Mesendoderm (in vitro differentiated cells): ENCODE results near the gene ZCCHC9.

Experiments used
- DNase-seq: peaks from one replicate; pipeline ENCODE4 v3.0.0; 2013
- H2AK5ac ChIP-seq: 2 replicates; pipeline ENCODE4 v1.6.1; 2013; ENCODE audit warnings: low read length, inconsistent platforms
- H2BK120ac ChIP-seq: 2 replicates; pipeline ENCODE4 v1.6.1; 2013; ENCODE audit warnings: low read depth, mild to moderate bottlenecking, low read length, moderate library complexity, mixed read lengths
- H2BK15ac ChIP-seq: replicated peaks from 2 replicates; pipeline ENCODE4 v1.6.1; 2013; ENCODE audit warnings: low read depth, mild to moderate bottlenecking, moderate library complexity
- H2BK5ac ChIP-seq: 2 replicates; pipeline ENCODE4 v1.6.1; 2013; ENCODE audit warnings: low read length, inconsistent platforms
- H3K18ac ChIP-seq: 2 replicates; pipeline ENCODE4 v1.6.1; 2013; ENCODE audit warnings: mild to moderate bottlenecking, low read length, mixed read lengths
- H3K23ac ChIP-seq: one replicate; pipeline ENCODE4 v1.6.1; 2013; ENCODE audit warnings: low read length
- H3K27ac ChIP-seq: 2 replicates; pipeline ENCODE4 v1.5.1; 2013; ENCODE audit warnings: low read depth, mild to moderate bottlenecking, inconsistent platforms, low read length, moderate library complexity
- H3K27me3 ChIP-seq: 2 replicates; pipeline ENCODE4 v1.6.1; 2013; ENCODE audit warnings: low read length, control low read depth, mild to moderate bottlenecking, inconsistent platforms; ENCODE audit not compliant: insufficient read depth, poor library complexity
- H3K36me3 ChIP-seq: 2 replicates; pipeline ENCODE4 v1.6.1; 2013; ENCODE audit warnings: low read length, inconsistent platforms; ENCODE audit not compliant: control insufficient read depth, insufficient read depth
- H3K4ac ChIP-seq: one replicate; pipeline ENCODE4 v1.6.1; 2013; ENCODE audit warnings: low read depth, mild to moderate bottlenecking, low read length, moderate library complexity
- H3K4me1 ChIP-seq: 2 replicates; pipeline ENCODE4 v1.6.1; 2013; ENCODE audit warnings: low read depth, low read length, inconsistent platforms; ENCODE audit not compliant: control insufficient read depth
- H3K4me2 ChIP-seq: 2 replicates; pipeline ENCODE4 v1.6.1; 2013; ENCODE audit warnings: low read length
- H3K4me3 ChIP-seq: 2 replicates; pipeline ENCODE4 v1.5.1; 2013; ENCODE audit warnings: mild to moderate bottlenecking, low read length
- H3K56ac ChIP-seq: one replicate; pipeline ENCODE4 v1.6.1; 2013; ENCODE audit warnings: low read length
- H3K79me1 ChIP-seq: 2 replicates; pipeline ENCODE4 v1.6.1; 2013; ENCODE audit warnings: low read length, inconsistent platforms
- H3K79me2 ChIP-seq: 2 replicates; pipeline ENCODE4 v1.6.1; 2013; ENCODE audit warnings: mild to moderate bottlenecking, low read length; ENCODE audit not compliant: control insufficient read depth, insufficient read depth
- H3K9ac ChIP-seq: 2 replicates; pipeline ENCODE4 v1.6.1; 2013; ENCODE audit warnings: low read length, inconsistent platforms
- H4K5ac ChIP-seq: one replicate; pipeline ENCODE4 v1.6.1; 2013; ENCODE audit warnings: low read length
- H4K8ac ChIP-seq: one replicate; pipeline ENCODE4 v1.6.1; 2013; ENCODE audit warnings: low read depth, mild to moderate bottlenecking, control low read depth, low read length, moderate library complexity
- WGBS: extraction: QIAGEN DNeasy Blood & Tissue Kit; methylation state at CpG from one replicate; pipeline ENCODE4 v1.1.7; 2013; ENCODE audit warnings: low lambda C conversion rate, missing lambda C conversion rate; ENCODE audit not compliant: insufficient coverage; ENCODE audit errors: extremely low coverage; 5-methylcytosine and 5-hydroxymethylcytosine counted together

The ZCCHC9 gene

GRCh38 chr5:81350507-81350906, 49.1 kb downstream of the ZCCHC9 start:
- Histone ChIP-seq H3K4me3 (no peak overlapping the region), H3K9ac (no peak overlapping the region), H3K79me1 (no peaks in the 10 kb centered on the region), H3K4me1 (no peaks in the 10 kb centered on the region), H3K56ac (no peak overlapping the region), H4K8ac (no peak overlapping the region), H3K36me3 (no peaks in the 10 kb centered on the region), H3K27ac (no peak overlapping the region), H3K4me2 (no peak overlapping the region), H2AK5ac (no peak overlapping the region), H3K79me2 (no peaks in the 10 kb centered on the region), H3K18ac (no peak overlapping the region), H3K4ac (no peak overlapping the region), H3K27me3 (no peaks in the 10 kb centered on the region), H2BK5ac (no peak overlapping the region), H3K23ac (no peak overlapping the region), H2BK120ac (no peak overlapping the region), H2BK15ac (no peak overlapping the region), H4K5ac (no peak overlapping the region)
- DNase-seq: no peak

GRCh38 chr5:81353189-81353588, 51.8 kb downstream of the ZCCHC9 start:
- H3K27ac ChIP-seq: no peak overlapping the region
- no peak overlapping the region for H2BK5ac ChIP-seq
- H3K4me1 ChIP-seq: no peaks in the 10 kb centered on the region
- H2BK15ac ChIP-seq: no peak overlapping the region
- H3K9ac ChIP-seq: no peak overlapping the region
- H3K27me3 ChIP-seq: no peaks in the 10 kb centered on the region
- H3K79me1 ChIP-seq: no peaks in the 10 kb centered on the region
- H4K8ac ChIP-seq: no peak overlapping the region
- no peak overlapping the region for H4K5ac ChIP-seq
- no peak overlapping the region for H3K4me2 ChIP-seq
- no peak overlapping the region for H3K18ac ChIP-seq
- H3K56ac ChIP-seq: no peak overlapping the region
- no peak for DNase-seq
- no peak overlapping the region for H3K23ac ChIP-seq
- no CpG with 5 or more reads among the region's 5 CpGs for WGBS
- H3K4ac ChIP-seq: no peak overlapping the region
- no peak overlapping the region for H3K4me3 ChIP-seq
- no peaks in the 10 kb centered on the region for H3K36me3 ChIP-seq
- H2AK5ac ChIP-seq: no peak overlapping the region
- no peaks in the 10 kb centered on the region for H3K79me2 ChIP-seq
- H2BK120ac ChIP-seq: no peak overlapping the region

DNA sequence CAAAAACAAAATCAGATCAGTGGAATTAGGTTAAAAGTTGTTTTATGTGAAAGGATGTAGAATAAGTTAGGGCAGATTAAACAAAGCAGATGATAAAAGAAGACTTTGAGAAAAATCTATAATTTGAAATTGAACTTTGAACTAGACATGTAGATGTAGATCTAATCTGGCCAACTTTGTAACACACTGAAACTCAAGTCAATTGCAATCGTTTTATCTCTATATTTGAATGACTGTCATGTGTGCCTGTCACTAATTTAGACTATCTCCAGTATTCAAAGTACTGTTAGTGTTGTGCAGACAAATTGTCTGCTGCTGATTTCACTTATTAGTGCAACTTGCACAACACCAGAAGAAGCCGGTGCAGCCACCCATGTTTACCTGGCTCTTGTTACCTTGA, 52.7 kb downstream of the ZCCHC9 start:
- Histone ChIP-seq H3K18ac (no peak overlapping the region), H2BK5ac (no peak overlapping the region), H3K27ac (no peak overlapping the region), H2BK15ac (no peak overlapping the region), H4K5ac (no peak overlapping the region), H3K36me3 (no peaks in the 10 kb centered on the region), H3K23ac (no peak overlapping the region), H3K4me1 (no peaks in the 10 kb centered on the region), H3K4me3 (no peak overlapping the region), H3K27me3 (no peaks in the 10 kb centered on the region), H3K79me2 (no peaks in the 10 kb centered on the region), H3K9ac (no peak overlapping the region), H2BK120ac (no peak overlapping the region), H4K8ac (no peak overlapping the region), H3K4ac (no peak overlapping the region), H3K4me2 (no peak overlapping the region), H3K79me1 (no peaks in the 10 kb centered on the region), H3K56ac (no peak overlapping the region), H2AK5ac (no peak overlapping the region)
- WGBS: no CpG with 5 or more reads among the region's 2 CpGs
- no peak for DNase-seq

- no peak overlapping the region for H2AK5ac ChIP-seq
- no peak overlapping the region for H3K56ac ChIP-seq
- no peak overlapping the region for H3K9ac ChIP-seq
- H4K8ac ChIP-seq: no peak overlapping the region
- no peak overlapping the region for H3K23ac ChIP-seq
- no peak overlapping the region for H2BK120ac ChIP-seq
- no peak overlapping the region for H3K27ac ChIP-seq
- H3K4me3 ChIP-seq: no peak overlapping the region
- no peak overlapping the region for H2BK5ac ChIP-seq
- H3K4ac ChIP-seq: no peak overlapping the region
- H2BK15ac ChIP-seq: no peak overlapping the region
- no peaks in the 10 kb centered on the region for H3K79me1 ChIP-seq
- no peak for DNase-seq
- H3K4me1 ChIP-seq: peaks cover 4% of the 10 kb centered on the region
- H3K4me2 ChIP-seq: no peak overlapping the region
- H4K5ac ChIP-seq: no peak overlapping the region
- H3K36me3 ChIP-seq: no peaks in the 10 kb centered on the region
- H3K79me2 ChIP-seq: no peaks in the 10 kb centered on the region
- no CpG with 5 or more reads among the region's 11 CpGs for WGBS
- H3K18ac ChIP-seq: no peak overlapping the region
- H3K27me3 ChIP-seq: no peaks in the 10 kb centered on the region
Observed at GRCh38 chr5:81355291-81356251, 54.2 kb downstream of the ZCCHC9 start.

GRCh38 chr5:81359108-81359507, 57.7 kb downstream of the ZCCHC9 start:
- Histone ChIP-seq H3K27ac (no peak overlapping the region), H3K9ac (no peak overlapping the region), H3K4me2 (no peak overlapping the region), H2BK120ac (no peak overlapping the region), H3K36me3 (no peaks in the 10 kb centered on the region), H2BK5ac (no peak overlapping the region), H3K4me1 (peaks cover 4% of the 10 kb centered on the region), H3K56ac (peak overlapping the region; percentile 50), H3K79me1 (no peaks in the 10 kb centered on the region), H3K27me3 (no peaks in the 10 kb centered on the region), H2BK15ac (no peak overlapping the region), H4K8ac (no peak overlapping the region), H2AK5ac (no peak overlapping the region), H3K23ac (no peak overlapping the region), H3K79me2 (no peaks in the 10 kb centered on the region), H3K4ac (no peak overlapping the region), H3K18ac (no peak overlapping the region), H3K4me3 (no peak overlapping the region), H4K5ac (no peak overlapping the region)
- no CpG with 5 or more reads among the region's 5 CpGs for WGBS
- peak; percentile 40 for DNase-seq

DNA sequence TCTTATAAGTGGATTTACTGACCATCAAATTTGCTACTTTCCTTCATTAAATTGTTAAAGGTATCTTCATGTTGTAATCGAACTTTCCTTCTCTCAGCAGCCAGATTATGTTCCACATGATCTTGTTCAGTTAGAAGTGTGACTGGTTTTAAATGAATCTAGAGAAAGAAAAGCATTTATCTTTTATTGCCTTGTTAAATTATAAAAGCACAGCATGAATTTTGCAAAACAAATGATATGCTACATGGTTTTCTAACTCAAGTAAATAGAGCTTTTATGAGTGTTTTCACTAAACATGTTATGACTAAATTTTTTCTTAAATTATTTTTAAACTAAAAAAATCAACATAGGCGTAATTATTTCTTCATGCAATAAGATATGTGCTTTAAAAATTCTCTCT, 58.5 kb downstream of the ZCCHC9 start:
- Histone ChIP-seq H3K27me3 (no peaks in the 10 kb centered on the region), H3K79me1 (no peaks in the 10 kb centered on the region), H2BK5ac (no peak overlapping the region), H2AK5ac (no peak overlapping the region), H3K9ac (no peak overlapping the region), H4K8ac (no peak overlapping the region), H3K4ac (no peak overlapping the region), H3K79me2 (no peaks in the 10 kb centered on the region), H2BK120ac (no peak overlapping the region), H3K4me2 (no peak overlapping the region), H3K4me3 (no peak overlapping the region), H4K5ac (no peak overlapping the region), H3K4me1 (peaks cover 4% of the 10 kb centered on the region), H2BK15ac (no peak overlapping the region), H3K27ac (no peak overlapping the region), H3K56ac (no peak overlapping the region), H3K36me3 (no peaks in the 10 kb centered on the region), H3K18ac (no peak overlapping the region), H3K23ac (no peak overlapping the region)
- DNase-seq: no peak
- WGBS: 100% methylated on average over 1 of the region's 2 CpGs
